ENCODE data around the gene ODF4.
"Not testable (repeated sequence)": the region's sequence is repeated elsewhere in the genome, so short reads cannot be mapped to it uniquely, and the experiment has no call there.

Gene ODF4

DNA sequence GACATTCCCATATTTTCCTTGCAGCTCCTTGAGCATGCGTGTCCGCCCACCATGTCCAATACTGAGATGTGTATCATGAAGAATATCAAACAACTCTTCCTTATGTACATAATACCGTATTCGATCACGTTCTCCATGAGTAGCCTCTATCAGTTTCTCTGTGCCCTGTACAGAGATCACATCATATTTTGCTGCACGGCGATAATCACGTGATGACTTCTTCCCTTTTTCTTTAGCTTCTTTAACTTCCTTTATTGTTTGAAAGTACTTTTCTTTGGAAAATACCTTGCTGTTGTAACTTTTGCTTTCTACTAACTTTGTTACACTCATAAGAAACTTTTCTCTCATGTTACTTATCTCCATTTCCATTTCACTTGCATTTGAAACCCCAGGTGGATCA lies 30.3 kb downstream of the ODF4 start:
- DNase-seq (ENCODE audit: low read depth), result no peak

DNA sequence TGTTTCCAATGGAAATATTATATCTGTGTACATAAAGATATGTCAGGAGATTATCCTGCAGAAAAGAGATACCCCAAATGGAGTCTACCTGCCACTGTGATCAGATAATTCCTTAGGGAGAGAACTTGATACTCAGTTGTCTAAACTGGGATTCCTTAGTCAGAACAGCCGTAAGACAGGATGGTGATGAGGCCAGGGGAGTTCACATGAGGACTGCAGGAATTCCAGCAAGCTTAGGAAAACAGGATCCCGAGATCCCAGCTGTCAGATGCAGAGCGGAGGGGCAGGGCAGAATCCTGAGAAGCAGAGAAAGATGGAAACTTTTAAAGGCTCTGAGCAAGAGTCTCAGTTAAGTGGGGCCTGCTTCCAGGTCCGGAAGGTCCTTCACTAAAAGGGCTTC lies 32.1 kb downstream of the ODF4 start:
- DNase-seq (ENCODE audit: low read depth), result no peak

- no peak for DNase-seq (ENCODE audit: low read depth)
These were observed 32.8 kb downstream of the ODF4 start for GRCh38 chr17:8372422-8372821.

DNA sequence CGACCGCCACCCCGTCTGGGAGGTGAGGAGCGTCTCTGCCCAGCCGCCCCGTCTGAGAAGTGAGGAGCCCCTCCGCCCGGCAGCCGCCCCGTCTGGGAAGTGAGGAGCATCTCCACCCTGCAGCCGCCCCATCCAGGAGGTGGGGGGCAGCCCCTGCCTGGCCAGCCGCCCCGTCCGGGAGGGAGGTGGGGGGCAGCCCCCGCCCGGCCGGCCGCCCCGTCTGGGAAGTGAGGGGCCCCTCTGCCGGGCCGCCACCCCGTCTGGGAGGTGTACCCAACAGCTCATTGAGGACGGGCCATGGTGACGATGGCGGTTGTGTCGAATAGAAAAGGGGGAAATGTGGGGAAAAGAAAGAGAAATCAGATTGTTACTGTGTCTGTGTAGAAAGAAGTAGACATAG lies 34.2 kb downstream of the ODF4 start:
- DNase-seq (ENCODE audit: low read depth), result not testable (repeated sequence)

- DNase-seq (ENCODE audit: low read depth), result peak; percentile 36
These were observed 36.2 kb downstream of the ODF4 start for GRCh38 chr17:8375738-8376259.

- peak; percentile 93 for DNase-seq (ENCODE audit: low read depth)
These were observed 36.8 kb downstream of the ODF4 start, which contains the start of gene KRABD2 for GRCh38 chr17:8376271-8377067. KRABD2 (minus strand) TSS chr17:8376704.

DNA sequence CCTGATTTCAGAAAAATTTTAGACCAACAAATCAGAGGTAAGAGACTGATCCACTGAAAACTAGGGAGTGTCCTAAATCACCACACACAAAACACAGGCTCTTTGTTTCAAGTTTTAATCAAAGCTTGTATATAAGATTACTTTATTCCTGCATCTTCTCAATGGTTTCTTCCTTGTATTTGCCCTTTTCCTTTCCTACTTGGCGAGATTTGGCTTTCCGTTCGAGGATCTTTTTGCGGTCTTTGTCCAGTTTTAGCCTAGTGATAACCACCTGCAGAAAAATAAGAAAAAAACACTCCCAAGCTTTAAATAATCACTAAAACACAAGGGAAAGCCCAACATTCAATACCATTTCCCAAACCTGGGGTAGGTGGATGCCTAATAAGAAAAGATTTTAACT lies 37.8 kb downstream of the ODF4 start:
- DNase-seq (ENCODE audit: low read depth), result no peak

- DNase-seq (ENCODE audit: low read depth), result not testable (repeated sequence)
These were observed 38.5 kb downstream of the ODF4 start for GRCh38 chr17:8378117-8378516.

DNA sequence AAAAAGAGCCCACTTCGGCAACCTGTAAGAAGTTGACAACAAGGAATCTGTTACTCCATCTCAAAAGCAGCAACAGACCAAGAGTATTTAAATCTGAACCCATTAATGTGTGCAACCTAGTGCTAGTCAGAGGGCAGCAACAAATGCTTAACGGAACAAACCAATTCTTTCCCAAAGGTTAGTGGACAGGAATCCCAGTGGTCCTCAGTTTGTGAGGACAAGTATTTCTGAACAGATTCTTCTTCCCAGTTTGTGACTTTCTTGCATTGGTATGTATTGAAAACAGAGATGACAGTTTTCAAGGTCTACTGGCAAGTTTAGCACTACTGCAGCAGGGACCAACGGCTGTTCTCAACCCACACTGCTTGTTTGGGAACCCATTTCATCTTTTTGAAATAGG lies 40.4 kb downstream of the ODF4 start:
- DNase-seq (ENCODE audit: low read depth), result no peak

DNA sequence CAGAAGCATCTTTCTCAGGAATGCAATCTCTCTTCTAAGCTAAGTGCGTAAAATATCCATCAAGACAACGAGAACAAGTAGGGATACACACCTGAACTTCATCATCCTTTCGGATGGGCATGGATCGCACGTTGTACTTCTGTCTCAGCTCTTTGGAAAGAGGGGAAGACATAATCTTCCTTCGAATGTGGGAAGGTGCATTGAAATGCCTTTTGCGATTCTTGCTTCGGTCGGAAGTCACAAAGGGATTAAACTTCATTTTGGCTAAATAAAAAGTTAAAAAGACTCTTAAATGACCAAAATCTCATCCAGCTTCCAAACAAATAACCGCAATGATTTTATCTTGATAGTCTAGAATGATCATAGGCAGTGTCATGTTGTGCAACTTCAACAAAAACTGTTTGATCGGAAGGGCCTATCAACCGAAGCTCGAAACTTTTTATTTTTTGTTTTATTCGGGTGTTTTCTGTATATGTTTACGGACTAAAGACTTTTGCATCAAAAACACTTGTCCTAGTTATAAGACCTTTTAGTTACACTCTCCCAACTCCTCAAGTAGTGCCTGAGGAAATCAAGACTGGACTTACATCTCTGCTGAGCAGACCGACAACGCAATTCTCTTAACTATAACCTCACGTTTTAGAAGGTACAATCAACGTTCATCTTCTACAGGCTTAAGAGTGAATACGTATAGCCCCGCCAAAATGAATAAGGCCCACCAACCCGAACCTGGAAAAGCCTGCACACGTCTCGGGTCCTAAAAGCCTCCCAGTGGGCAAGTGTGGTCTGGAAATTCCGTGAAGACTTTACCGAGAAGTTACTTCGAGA lies 42.6 kb downstream of the ODF4 start:
- DNase-seq (ENCODE audit: low read depth), result peak; percentile 41

- no peak for DNase-seq (ENCODE audit: low read depth)
These were observed 43.2 kb downstream of the ODF4 start for GRCh38 chr17:8382880-8383142.

GRCh38 chr17:8383143-8383822 lies 43.6 kb downstream of the ODF4 start, which contains the start of gene RPL26:
RPL26 (minus strand) TSS chr17:8383193; CDS start chr17:8382310, 883 bp downstream.
- peak; percentile 100 for DNase-seq (ENCODE audit: low read depth)

DNA sequence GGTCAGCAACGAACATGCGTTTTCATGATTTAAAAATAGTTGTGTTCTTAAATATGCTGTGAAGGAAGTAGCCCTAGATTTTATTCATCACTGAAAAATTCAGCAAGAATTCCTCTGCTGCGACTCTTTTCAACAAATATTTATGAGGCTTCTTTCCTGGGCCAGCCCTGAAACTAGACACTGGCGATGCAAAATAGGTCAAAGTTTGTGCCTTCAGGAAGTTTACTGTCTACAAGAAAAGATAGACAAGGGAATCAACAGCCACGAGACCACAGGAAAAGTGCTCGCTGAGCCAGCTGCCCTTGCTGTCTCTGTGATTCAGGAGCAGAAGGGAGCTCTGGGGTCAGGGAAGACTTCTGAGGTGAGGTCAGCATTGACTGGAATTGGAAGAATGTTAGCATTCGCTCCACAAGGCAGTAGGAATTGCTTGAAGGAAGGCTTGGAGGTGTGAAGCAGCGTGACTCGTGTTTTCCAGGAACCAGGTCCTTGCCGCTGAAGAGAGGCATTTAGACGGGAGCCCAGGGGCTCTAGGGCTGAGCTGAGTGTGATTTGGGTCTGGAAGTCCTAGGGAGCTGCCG lies 45.2 kb downstream of the ODF4 start:
- peak; percentile 97 for DNase-seq (ENCODE audit: low read depth)

DNA sequence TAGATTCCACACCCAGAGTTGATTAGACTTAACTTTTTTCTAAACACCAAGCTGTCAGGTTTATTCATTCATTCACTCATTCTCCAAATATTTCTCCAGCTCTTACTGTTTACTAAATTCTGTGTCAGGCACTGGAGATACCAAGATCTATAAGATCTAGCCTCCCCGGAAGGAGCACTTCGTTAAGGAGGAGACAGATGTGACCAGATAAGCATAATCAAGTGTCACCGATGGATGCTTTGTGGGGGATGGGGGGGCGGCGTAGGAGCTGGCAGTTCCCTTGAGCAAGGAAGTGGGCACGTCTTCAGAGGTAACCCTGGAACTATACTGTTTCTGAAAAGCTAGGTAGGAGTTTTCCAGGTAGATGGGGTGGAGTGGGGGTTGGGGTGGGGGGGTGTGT lies 47.2 kb downstream of the ODF4 start:
- no peak for DNase-seq (ENCODE audit: low read depth)

DNA sequence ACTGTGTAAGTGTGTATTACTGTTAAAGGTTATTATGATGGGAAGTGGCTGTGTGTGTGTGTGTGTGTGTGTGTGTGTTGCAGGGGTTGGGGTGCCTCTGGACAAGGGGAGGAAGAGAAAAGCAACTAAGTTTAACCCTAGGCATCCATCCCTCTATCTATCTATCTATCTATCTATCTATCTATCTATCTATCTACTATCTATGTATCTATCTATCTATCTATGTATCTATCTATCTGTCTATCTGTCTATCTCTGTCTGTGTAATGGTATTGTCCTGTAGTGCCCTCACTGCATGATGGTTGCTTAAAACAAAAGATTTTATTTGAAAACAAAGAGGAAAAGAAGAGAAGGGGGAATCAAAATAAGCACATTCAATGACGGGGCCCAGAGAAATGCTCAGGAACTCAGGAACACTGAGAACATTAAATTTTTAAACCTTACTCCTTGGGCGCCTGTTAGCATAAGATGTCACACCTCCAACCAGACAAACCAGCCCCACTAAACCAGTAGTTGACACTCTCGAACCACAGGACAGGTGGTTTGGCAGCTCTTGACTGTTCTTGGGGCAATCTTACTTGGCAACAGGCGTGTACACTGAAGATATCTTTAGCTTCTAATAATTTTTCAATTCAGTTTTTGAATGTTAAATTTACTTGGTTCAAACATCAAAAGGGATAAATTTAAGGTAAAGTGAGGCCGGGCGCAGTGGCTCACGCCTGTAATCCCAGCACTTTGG lies 48.4 kb downstream of the ODF4 start:
- no peak for DNase-seq (ENCODE audit: low read depth)

DNA sequence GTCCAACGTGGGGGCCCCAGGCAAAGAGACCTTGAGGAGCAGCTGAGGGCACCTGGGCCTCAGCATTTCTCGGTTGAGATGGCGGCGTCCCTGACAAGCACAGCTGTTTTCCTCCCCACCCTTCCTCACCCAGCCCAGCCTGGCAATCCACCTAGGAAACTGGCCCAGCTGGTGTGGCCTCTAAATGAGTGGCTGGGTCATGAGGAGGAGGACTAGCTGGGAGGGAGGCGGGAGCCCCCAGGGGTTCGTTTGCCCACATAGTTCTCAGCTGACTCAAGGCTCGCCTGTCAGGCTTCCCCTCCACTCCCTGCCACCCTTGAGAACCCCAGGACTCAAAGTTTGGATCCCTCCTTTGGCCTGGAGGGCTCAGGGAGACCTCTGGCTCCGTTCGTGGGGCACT lies 52.1 kb downstream of the ODF4 start:
- DNase-seq (ENCODE audit: low read depth), result peak; percentile 72

DNA sequence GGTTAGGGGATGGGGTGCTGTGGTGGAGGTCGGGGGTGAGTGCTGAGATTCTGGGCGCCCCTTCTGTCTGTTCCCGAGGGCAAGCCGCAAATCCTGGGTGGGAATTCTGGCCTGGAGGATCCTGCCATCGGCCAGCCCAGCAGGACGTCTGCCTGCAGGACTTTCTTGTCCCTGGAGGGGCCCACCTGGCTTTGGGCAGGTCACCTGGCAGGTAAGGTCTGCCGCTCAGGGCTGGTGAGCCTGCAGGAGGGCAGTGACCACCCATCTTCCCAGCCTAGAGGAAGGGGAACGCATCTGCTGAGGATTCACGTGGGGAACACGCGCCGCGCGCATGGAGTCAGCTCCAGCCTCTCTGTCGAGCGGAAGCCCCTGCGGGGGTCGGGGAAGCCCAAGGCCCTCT lies 52.6 kb downstream of the ODF4 start:
- no peak for DNase-seq (ENCODE audit: low read depth)

GRCh38 chr17:8392674-8393469 lies 53.2 kb downstream of the ODF4 start:
- no peak for DNase-seq (ENCODE audit: low read depth)

DNA sequence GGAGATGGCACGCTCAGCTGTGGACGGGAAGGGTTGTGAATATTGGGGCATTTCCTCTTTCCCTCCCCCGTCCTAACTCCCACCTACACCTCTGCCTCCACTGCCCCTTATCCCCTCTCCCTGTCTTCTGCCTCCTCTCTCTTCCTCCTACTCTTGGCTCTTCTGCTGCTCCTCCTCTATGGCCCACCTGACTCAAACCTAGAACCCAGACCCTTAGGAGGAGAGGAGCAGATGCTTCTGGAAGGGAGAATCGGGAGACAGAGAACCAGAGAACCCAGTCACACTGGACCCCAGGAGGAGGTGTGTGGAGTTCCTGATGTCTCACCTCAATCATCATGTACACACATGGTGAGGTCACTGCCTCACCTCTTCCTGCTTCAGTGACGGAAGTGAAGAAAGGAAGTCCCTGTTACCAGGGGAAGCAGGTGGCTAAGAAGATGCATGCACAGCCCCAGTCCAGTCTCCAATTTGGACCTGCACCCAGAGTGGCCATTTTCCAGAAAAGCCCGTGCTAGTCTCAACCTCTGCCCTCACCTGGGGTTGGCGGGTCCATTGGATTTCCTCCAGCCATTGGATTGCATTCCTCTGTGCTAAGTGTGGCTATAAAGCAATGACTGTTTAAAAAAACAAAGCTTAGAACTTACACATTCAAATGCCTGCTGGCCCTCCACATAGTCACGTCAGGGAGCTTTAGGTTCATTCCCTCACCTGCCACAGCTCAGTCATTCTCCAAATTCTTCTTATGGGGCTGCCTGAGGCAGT lies 54.0 kb downstream of the ODF4 start:
- DNase-seq (ENCODE audit: low read depth), result peak; percentile 60

GRCh38 chr17:8394497-8394896 lies 54.9 kb downstream of the ODF4 start:
- DNase-seq (ENCODE audit: low read depth), result not testable (repeated sequence)
